PC-3 (cell line): ENCODE measurements around the gene CPS1.

Experiments
- EZH2 ChIP-seq: fragments of 300-600 bp; sonication (generic); IDR thresholded peaks from one replicate; pipeline ENCODE4 v1.6.1; 2017; ENCODE audit warnings: antibody characterized with exemption, mild to moderate bottlenecking, low read length; ENCODE audit not compliant: unreplicated experiment
- EZH2phosphoT487 ChIP-seq: fragments of 300-600 bp; sonication (generic); IDR thresholded peaks from 2 replicates; pipeline ENCODE4 v1.6.1; 2018; ENCODE audit warnings: mild to moderate bottlenecking, antibody characterized with exemption, low read length, borderline replicate concordance
- TF ChIP-seq, protein P1 (sequence below): fragments of 300-600 bp; sonication (generic); conservative IDR thresholded peaks from 2 replicates; pipeline ENCODE4 v1.5.1; 2017; ENCODE audit warnings: antibody characterized with exemption, low read depth, mild to moderate bottlenecking, low read length

DNA sequence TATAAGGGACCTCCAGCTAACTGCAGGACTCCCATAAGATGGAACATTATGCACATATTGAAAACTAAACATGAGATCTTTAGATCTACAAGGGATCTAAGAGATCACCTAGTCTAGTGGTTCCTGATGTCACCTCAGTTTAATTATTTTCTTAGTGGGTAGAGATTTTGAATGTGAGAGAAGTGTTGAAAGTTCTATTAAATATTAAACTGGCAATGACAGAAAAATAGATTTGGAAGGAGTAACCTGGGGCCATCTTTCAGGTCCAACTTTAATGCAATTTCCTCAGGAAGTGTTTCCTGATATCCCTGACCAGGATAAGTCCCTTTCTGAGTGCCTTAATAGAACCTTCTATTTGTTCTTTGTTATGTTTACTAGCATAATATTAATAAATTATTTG lies 29.1 kb upstream of the CPS1 start:
- TF ChIP-seq, protein P1, sequence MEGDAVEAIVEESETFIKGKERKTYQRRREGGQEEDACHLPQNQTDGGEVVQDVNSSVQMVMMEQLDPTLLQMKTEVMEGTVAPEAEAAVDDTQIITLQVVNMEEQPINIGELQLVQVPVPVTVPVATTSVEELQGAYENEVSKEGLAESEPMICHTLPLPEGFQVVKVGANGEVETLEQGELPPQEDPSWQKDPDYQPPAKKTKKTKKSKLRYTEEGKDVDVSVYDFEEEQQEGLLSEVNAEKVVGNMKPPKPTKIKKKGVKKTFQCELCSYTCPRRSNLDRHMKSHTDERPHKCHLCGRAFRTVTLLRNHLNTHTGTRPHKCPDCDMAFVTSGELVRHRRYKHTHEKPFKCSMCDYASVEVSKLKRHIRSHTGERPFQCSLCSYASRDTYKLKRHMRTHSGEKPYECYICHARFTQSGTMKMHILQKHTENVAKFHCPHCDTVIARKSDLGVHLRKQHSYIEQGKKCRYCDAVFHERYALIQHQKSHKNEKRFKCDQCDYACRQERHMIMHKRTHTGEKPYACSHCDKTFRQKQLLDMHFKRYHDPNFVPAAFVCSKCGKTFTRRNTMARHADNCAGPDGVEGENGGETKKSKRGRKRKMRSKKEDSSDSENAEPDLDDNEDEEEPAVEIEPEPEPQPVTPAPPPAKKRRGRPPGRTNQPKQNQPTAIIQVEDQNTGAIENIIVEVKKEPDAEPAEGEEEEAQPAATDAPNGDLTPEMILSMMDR: no peak
- TF ChIP-seq EZH2phosphoT487: no peak
- TF ChIP-seq EZH2: no peak
